Gastrocnemius medialis (tissue), 4 donors: ENCODE data around the gene CEP20. TPM values are rescaled to one million over a fixed set of nuclear protein-coding genes. Genes with fewer than 3 reads are reported as not detected.

Source experiments
- ATAC-seq, 2 donors: fragments of 150-250 bp; one replicate each; pipeline ENCODE4 v1.9.1; 2016
- DNase-seq, 2 donors: peaks; one replicate each; pipeline ENCODE4 v3.0.0-alpha.2; 2019
- H3K27ac ChIP-seq, 4 donors: fragments of 200-600 bp; sonication (generic); 1 replicate in 1 of 4; 2 replicates in 3 of 4; pipeline ENCODE4 v1.5.1; 2016 to 2018; ENCODE audit warnings: mild to moderate bottlenecking in 2 of 4, moderate library complexity in 1 of 4
- H3K27me3 ChIP-seq, 3 donors: fragments of 200-600 bp; sonication (generic) in 2 of 3; 1 replicate in 1 of 3; 2 replicates in 2 of 3; pipeline versions ENCODE4 v1.5.1 to v1.6.0; 2016 to 2019; ENCODE audit warnings: mild to moderate bottlenecking in 1 of 3, moderate library complexity in 1 of 3
- H3K36me3 ChIP-seq, 2 donors: fragments of 200-600 bp; sonication (generic) in 1 of 2; one replicate each; pipeline ENCODE4 v1.5.1; 2017 to 2018
- H3K4me1 ChIP-seq, 2 donors: fragments of 200-600 bp; sonication (generic) in 1 of 2; one replicate each; pipeline ENCODE4 v1.5.1; 2016 to 2017; ENCODE audit warnings: mild to moderate bottlenecking in 2 of 2
- H3K4me3 ChIP-seq, 4 donors: fragments of 200-600 bp; sonication (generic) in 3 of 4; 1 replicate in 1 of 4; 2 replicates in 3 of 4; pipeline ENCODE4 v1.5.1; 2016 to 2019; ENCODE audit warnings: mild to moderate bottlenecking in 2 of 4
- H3K9me3 ChIP-seq, 3 donors: fragments of 200-600 bp; sonication (generic) in 2 of 3; 1 replicate in 1 of 3; 2 replicates in 2 of 3; pipeline ENCODE4 v1.5.1; 2016 to 2019
- CTCF ChIP-seq, 5 experiments: fragments of 450-650 bp in 3 of 5; fragments of 200-600 bp in 2 of 5; sonication (generic) in 2 of 5; IDR thresholded peaks in 4 of 5; conservative IDR thresholded peaks in 1 of 5; 1 replicate in 4 of 5; 2 replicates in 1 of 5; pipeline ENCODE4 v1.5.1; 2016 to 2019; ENCODE audit warnings: antibody characterized with exemption in 5 of 5, mild to moderate bottlenecking in 3 of 5, moderate library complexity in 3 of 5
- POLR2A ChIP-seq, 2 donors: fragments of 450-650 bp; IDR thresholded peaks; one replicate each; pipeline ENCODE4 v1.6.1; 2017; ENCODE audit warnings: antibody characterized with exemption in 2 of 2, mild to moderate bottlenecking in 2 of 2, moderate library complexity in 2 of 2
- in situ Hi-C, 4 donors: fragments of 200-750 bp; cut with MboI; loops; one replicate each; pipeline versions ENCODE4 v1.15.0 to v1.8.0; 2017; ENCODE audit warnings: low sequenced_read_pairs in 4 of 4
- intact Hi-C: fragments of 100-400 bp; cut with DNase I; formaldehyde crosslinking; loops from one replicate; pipeline ENCODE4 v1.15.1; 2023; ENCODE audit warnings: low total_unique reads
- total RNA-seq, 4 donors: library from RNA; depleted of rRNA; stranded (reverse); fragments of >200 nt; gene quantifications; one replicate each; pipeline versions ENCODE4 v1.1.0 to v1.2.3, GENCODE V29; 2016

The CEP20 gene
- total RNA-seq, 4 donors from 2014 or later: 42.2 to 87.8 (median 76.1) TPM

- peaks cover 11 to 13% of the 10 kb centered on the region in 2 donors for H3K4me1 ChIP-seq
Observed at GRCh38 chr16:15816228-15816627, 72.2 kb downstream of the CEP20 start.

More at GRCh38 chr16:15816228-15816627, 72.2 kb downstream of the CEP20 start:
- in situ Hi-C loops: no loop called here
- ATAC-seq (no peak), DNase-seq (no peak)
- Histone ChIP-seq H3K4me3 (no peak overlapping the region), H3K36me3 (no peaks in the 10 kb centered on the region), H3K27ac (no peak overlapping the region), H3K27me3 (peaks cover 0 to 4% (median 0%) of the 10 kb centered on the region in 3 donors), H3K9me3 (peaks cover 0 to 11% (median 0%) of the 10 kb centered on the region in 3 donors)
- no peak for TF ChIP-seq POLR2A (IDR thresholded peaks at IDR 0.05)
- TF ChIP-seq CTCF (IDR thresholded peaks at IDR 0.05 in 4 of 5, conservative IDR thresholded peaks at IDR 0.05 in 1 of 5): no peak
- intact Hi-C loops: no loop called here

Other genes with a start within 250 kb of the CEP20 start
- 10 to 100 TPM; 19.5 to 29.8 (median 26.5) TPM for gene MARF1, start 245.4 kb downstream of the CEP20 start, total RNA-seq
- gene NDE1, start 238.4 kb downstream of the CEP20 start, total RNA-seq: 10 to 100 TPM in 2 of 4 donors, 1 to 10 TPM in 2; 4.0 to 26.2 (median 11.9) TPM
- 10 to 100 TPM in 3 of 4 donors, 1 to 10 TPM in 1; 5.6 to 57.7 (median 20.4) TPM for gene MYH11, start 31.6 kb downstream of the CEP20 start, total RNA-seq
- gene ABCC1, start 61.0 kb upstream of the CEP20 start, total RNA-seq: 10 to 100 TPM; 19.3 to 43.7 (median 26.2) TPM